ENCODE data around the gene SH3BGRL. TPM values are rescaled to one million over a fixed set of nuclear protein-coding genes. Genes with fewer than 3 reads are reported as not detected.

SH3BGRL gene
- total and polyA plus RNA-seq, 2 of the 13 experiments (the other 11 are each of a cell fraction or from before 2014, with no cell fraction given), result 8.9 to 11.4 TPM

DNA sequence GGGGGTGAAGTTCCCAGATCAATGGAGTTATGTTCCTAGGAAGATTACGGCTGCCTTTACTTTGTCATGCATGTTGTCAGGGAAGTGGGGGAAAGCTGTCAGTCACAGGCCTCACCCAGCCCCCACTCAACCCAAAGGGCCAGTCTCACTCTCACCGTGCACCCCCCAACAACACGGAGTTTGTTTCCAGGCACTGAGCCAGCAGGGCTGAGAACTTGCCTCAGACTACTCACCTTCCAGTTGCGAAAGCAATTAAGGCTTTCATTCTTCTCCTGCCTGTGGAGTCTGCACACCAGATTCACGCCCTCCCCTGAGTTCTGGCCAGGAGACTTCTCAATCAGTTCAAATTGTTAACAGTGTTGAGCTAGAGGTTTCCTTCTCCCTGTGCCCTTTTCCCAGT is 114.3 kb downstream of the SH3BGRL start:
- ChIA-PET CTCF (ENCODE audit: low intra/inter-chr PET ratio, low total read pairs) (no interaction called here), POLR2A (no interaction called here)
- H3K4me3 ChIP-seq (replicated peaks in 1 of 3; ENCODE audit: insufficient read depth in 1 of 3, low read depth in 2 of 3, low read length in 3 of 3), result no peak overlapping the region
- H3K27ac ChIP-seq (ENCODE audit: extremely low read length, insufficient read depth, low read length), result no peak overlapping the region
- intact Hi-C loops (cut with micrococcal nuclease; ENCODE audit: unreplicated experiment), result no loop called here
- DNase-seq (ENCODE audit: low spot score), result no peak
- H3K9ac ChIP-seq (ENCODE audit: insufficient read depth, low read depth, low read length), result no peak overlapping the region
- no peaks in the 10 kb centered on the region for H3K36me3 ChIP-seq (replicated peaks in 1 of 2; ENCODE audit: control insufficient read depth in 1 of 2, insufficient read depth in 2 of 2, low read length in 2 of 2)
- no peak overlapping the region for H2AFZ ChIP-seq (ENCODE audit: low read length)
- H3K27me3 ChIP-seq (ENCODE audit: control insufficient read depth in 1 of 2, insufficient read depth in 2 of 2, low read length in 2 of 2), result no peaks in the 10 kb centered on the region
- no peaks in the 10 kb centered on the region for H3K4me1 ChIP-seq (ENCODE audit: insufficient read depth, low read length)
- H3K79me2 ChIP-seq (ENCODE audit: insufficient read depth, low read length), result no peaks in the 10 kb centered on the region
- FAIRE-seq, result no peak
- no peaks in the 10 kb centered on the region for H3K9me3 ChIP-seq (ENCODE audit: low read length)
- BruUV-seq (replicated peaks), result no TSS peak
- no peak overlapping the region for H3K4me2 ChIP-seq (ENCODE audit: low read depth, low read length)
- in situ Hi-C loops (cut with HindIII; ENCODE audit: extremely low pct_ligation_motif_present, low pct_unique_long_range_greater_than_20kb), result no loop called here
- H4K20me1 ChIP-seq (ENCODE audit: insufficient read depth, low read length), result no peaks in the 10 kb centered on the region
- WGBS (ENCODE audit: low lambda C conversion rate), result no CpG with 5 or more reads among the region's 5 CpGs
- TF ChIP-seq ZNF788 (CRISPR knock-in tag; IDR thresholded peaks at IDR 0.05; ENCODE audit: borderline replicate concordance) (no peak), FOXK2 (IDR thresholded peaks at IDR 0.05) (no peak), MIER3 (CRISPR knock-in tag; IDR thresholded peaks at IDR 0.05; ENCODE audit: borderline replicate concordance) (no peak), HHEX (CRISPR knock-in tag; IDR thresholded peaks at IDR 0.05) (no peak), EEA1 (CRISPR knock-in tag; IDR thresholded peaks at IDR 0.05; ENCODE audit: borderline replicate concordance) (no peak), CENPT (CRISPR knock-in tag; IDR thresholded peaks at IDR 0.05; ENCODE audit: low read depth) (no peak)
- TF ChIP-seq, protein P1, sequence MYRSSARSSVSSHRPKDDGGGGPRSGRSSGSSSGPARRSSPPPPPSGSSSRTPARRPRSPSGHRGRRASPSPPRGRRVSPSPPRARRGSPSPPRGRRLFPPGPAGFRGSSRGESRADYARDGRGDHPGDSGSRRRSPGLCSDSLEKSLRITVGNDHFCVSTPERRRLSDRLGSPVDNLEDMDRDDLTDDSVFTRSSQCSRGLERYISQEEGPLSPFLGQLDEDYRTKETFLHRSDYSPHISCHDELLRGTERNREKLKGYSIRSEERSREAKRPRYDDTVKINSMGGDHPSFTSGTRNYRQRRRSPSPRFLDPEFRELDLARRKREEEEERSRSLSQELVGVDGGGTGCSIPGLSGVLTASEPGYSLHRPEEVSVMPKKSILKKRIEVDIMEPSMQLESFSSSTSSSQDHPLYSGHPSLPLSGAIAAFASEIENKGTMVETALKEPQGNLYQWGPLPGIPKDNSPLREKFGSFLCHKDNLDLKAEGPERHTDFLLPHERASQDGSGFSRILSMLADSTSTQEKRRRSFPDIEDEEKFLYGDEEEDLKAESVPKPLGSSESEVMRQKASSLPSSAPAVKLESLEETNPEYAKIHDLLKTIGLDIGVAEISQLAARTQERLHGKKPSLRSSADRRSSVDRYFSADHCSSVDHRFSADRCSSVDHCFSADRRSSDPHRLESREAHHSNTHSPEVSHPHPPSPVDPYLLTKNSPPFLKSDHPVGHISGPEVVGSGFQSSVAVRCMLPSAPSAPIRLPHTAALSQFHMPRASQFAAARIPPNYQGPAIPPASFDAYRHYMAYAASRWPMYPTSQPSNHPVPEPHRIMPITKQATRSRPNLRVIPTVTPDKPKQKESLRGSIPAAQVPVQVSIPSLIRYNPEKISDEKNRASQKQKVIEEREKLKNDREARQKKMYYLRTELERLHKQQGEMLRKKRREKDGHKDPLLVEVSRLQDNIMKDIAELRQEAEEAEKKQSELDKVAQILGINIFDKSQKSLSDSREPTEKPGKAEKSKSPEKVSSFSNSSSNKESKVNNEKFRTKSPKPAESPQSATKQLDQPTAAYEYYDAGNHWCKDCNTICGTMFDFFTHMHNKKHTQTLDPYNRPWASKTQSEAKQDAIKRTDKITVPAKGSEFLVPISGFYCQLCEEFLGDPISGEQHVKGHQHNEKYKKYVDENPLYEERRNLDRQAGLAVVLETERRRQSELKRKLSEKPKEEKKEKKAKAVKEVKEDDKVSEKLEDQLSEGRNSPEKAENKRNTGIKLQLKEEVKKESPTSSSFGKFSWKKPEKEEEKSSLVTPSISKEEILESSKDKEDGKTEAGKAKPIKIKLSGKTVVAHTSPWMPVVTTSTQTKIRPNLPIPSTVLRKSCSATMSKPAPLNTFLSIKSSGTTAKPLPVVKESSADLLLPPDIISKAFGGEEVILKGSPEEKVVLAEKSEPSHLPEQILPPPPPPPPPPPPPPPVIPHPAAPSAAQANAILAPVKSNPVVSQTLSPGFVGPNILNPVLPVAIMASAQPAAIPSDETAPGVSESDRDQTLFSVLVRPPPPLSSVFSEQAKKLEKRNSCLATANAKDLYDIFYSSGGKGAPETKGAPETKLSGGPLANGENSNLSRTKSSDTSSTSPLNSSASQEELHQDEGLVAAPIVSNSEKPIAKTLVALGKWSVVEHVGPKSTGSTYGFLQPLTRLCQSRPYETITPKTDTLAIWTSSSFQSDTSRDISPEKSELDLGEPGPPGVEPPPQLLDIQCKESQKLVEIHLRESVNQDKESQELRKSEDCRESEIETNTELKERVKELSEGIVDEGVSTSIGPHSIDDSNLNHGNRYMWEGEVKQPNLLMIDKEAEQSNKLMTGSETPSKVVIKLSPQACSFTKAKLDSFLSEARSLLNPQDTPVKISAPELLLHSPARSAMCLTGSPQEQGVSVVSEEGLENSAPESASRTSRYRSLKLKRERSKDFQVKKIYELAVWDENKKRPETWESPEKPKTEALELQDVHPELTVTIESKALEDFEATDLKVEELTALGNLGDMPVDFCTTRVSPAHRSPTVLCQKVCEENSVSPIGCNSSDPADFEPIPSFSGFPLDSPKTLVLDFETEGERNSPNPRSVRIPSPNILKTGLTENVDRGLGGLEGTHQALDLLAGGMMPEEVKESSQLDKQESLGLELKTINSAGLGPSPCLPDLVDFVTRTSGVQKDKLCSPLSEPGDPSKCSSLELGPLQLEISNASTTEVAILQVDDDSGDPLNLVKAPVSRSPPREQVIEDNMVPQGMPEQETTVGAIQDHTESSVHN (CRISPR knock-in tag; IDR thresholded peaks at IDR 0.05), result no peak
- TF ChIP-seq, protein P2, sequence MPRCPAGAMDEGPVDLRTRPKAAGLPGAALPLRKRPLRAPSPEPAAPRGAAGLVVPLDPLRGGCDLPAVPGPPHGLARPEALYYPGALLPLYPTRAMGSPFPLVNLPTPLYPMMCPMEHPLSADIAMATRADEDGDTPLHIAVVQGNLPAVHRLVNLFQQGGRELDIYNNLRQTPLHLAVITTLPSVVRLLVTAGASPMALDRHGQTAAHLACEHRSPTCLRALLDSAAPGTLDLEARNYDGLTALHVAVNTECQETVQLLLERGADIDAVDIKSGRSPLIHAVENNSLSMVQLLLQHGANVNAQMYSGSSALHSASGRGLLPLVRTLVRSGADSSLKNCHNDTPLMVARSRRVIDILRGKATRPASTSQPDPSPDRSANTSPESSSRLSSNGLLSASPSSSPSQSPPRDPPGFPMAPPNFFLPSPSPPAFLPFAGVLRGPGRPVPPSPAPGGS (CRISPR knock-in tag; IDR thresholded peaks at IDR 0.05), result no peak
- TF ChIP-seq, protein P3, sequence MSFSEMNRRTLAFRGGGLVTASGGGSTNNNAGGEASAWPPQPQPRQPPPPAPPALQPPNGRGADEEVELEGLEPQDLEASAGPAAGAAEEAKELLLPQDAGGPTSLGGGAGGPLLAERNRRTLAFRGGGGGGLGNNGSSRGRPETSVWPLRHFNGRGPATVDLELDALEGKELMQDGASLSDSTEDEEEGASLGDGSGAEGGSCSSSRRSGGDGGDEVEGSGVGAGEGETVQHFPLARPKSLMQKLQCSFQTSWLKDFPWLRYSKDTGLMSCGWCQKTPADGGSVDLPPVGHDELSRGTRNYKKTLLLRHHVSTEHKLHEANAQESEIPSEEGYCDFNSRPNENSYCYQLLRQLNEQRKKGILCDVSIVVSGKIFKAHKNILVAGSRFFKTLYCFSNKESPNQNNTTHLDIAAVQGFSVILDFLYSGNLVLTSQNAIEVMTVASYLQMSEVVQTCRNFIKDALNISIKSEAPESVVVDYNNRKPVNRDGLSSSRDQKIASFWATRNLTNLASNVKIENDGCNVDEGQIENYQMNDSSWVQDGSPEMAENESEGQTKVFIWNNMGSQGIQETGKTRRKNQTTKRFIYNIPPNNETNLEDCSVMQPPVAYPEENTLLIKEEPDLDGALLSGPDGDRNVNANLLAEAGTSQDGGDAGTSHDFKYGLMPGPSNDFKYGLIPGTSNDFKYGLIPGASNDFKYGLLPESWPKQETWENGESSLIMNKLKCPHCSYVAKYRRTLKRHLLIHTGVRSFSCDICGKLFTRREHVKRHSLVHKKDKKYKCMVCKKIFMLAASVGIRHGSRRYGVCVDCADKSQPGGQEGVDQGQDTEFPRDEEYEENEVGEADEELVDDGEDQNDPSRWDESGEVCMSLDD (CRISPR knock-in tag; IDR thresholded peaks at IDR 0.05; ENCODE audit: borderline replicate concordance), result no peak
- ATAC-seq, result no peak

Data from HepG2 (cell line).